Thyroid gland (tissue), 4 donors: ENCODE measurements around the gene ETV1.

ENCODE experiments used
- CTCF ChIP-seq, 6 experiments: fragments of 200-600 bp in 3 of 6; fragments of 450-650 bp in 3 of 6; sonication (generic) in 3 of 6; IDR thresholded peaks; one replicate each; pipeline ENCODE4 v1.5.1; 2016 to 2019; ENCODE audit warnings: antibody characterized with exemption in 6 of 6, mild to moderate bottlenecking in 2 of 6, inconsistent platforms in 1 of 6, moderate library complexity in 1 of 6
- POLR2A ChIP-seq, 2 donors: fragments of 450-650 bp; IDR thresholded peaks; one replicate each; pipeline ENCODE4 v1.6.1; 2017; ENCODE audit warnings: antibody characterized with exemption in 2 of 2, mild to moderate bottlenecking in 2 of 2, moderate library complexity in 1 of 2

- no peak for TF ChIP-seq CTCF (IDR thresholded peaks at IDR 0.05)
- no peak for TF ChIP-seq POLR2A (IDR thresholded peaks at IDR 0.05)
Measured at GRCh38 chr7:13911909-13912308, 77.6 kb downstream of the ETV1 start.
